Choroid plexus epithelial cell (primary cell): Measurements from ENCODE around the gene LARP4B.

Source experiments
- DNase-seq: peaks from one replicate; pipeline ENCODE4 v3.0.0-alpha.2; 2010; ENCODE audit warnings: low read depth
- H3K4me3 ChIP-seq: 2 replicates; pipeline ENCODE4 v1.5.1; 2011; ENCODE audit warnings: low read depth, mild to moderate bottlenecking, control low read depth, low read length, moderate library complexity
- CTCF ChIP-seq: conservative IDR thresholded peaks from 2 replicates; pipeline ENCODE4 v1.5.1; 2011; ENCODE audit warnings: low read depth, mild to moderate bottlenecking, control low read depth, inconsistent platforms, low read length, moderate library complexity

LARP4B gene

GRCh38 chr10:767211-767610 lies 164.3 kb downstream of the LARP4B start:
- no peak overlapping the region for H3K4me3 ChIP-seq
- DNase-seq = no peak
- no peak for TF ChIP-seq CTCF

GRCh38 chr10:761376-761775 lies 170.1 kb downstream of the LARP4B start:
- no peak for DNase-seq
- TF ChIP-seq CTCF = no peak
- H3K4me3 ChIP-seq = no peak overlapping the region

- TF ChIP-seq CTCF = no peak
- no peak overlapping the region for H3K4me3 ChIP-seq
- DNase-seq = no peak
Measured at GRCh38 chr10:760622-761021, 170.9 kb downstream of the LARP4B start.

DNA sequence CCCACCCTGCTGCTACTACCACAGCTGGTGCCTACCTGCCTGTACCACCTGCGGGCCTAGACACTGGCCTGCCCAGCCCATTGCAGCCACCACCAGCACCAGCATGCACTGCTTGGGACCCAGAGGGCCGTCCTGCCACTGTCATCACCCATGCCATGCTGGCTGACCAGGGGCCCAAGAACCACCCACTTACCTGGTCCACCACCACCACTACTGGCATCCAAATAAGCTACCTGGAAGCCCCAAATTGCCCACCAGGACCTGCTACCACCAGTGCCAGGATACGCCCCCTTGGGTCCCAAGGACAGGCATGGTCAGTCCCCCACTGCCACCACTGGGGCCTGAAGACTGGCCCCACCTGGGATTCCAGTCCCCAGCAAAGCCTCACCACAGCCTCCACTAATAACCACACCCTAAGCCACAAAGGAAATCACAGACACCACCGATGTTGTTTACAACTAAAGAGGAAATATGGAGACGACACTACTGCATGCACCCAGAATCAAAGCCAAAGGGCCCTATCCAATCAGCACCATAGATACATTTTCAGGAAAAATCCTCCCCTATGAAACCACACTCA lies 171.5 kb downstream of the LARP4B start:
- no peak overlapping the region for H3K4me3 ChIP-seq
- no peak for DNase-seq
- TF ChIP-seq CTCF = no peak
